H9 (cell line): ENCODE results near the gene PRTN3. TPM values are rescaled to one million over a fixed set of nuclear protein-coding genes. Genes with fewer than 3 reads are reported as not detected.

ENCODE experiments used
- DNase-seq: peaks from one replicate; pipeline ENCODE4 v3.0.0-alpha.2; 2017
- H2AFZ ChIP-seq: one replicate; pipeline ENCODE4 v1.6.1; 2013; ENCODE audit warnings: mild to moderate bottlenecking, low read length, control low read depth, moderate library complexity
- H2AK5ac ChIP-seq: 2 replicates; pipeline ENCODE4 v1.6.1; 2013; ENCODE audit warnings: low read length, control low read depth, mixed read lengths; ENCODE audit not compliant: insufficient read length
- H2BK120ac ChIP-seq: one replicate; pipeline ENCODE4 v1.6.1; 2013; ENCODE audit warnings: low read depth, mild to moderate bottlenecking, low read length, control low read depth, inconsistent platforms; ENCODE audit not compliant: poor library complexity, severe bottlenecking
- H2BK12ac ChIP-seq: 2 replicates; pipeline ENCODE4 v1.6.1; 2013; ENCODE audit warnings: low read length, control low read depth, mixed read lengths, low read depth; ENCODE audit not compliant: insufficient read length
- H2BK15ac ChIP-seq: 2 replicates; pipeline ENCODE4 v1.6.1; 2013; ENCODE audit warnings: low read depth, low read length, control low read depth
- H2BK20ac ChIP-seq: one replicate; pipeline ENCODE4 v1.6.1; 2013; ENCODE audit warnings: low read depth, mild to moderate bottlenecking, low read length, control low read depth, inconsistent platforms; ENCODE audit not compliant: poor library complexity, severe bottlenecking
- H2BK5ac ChIP-seq: 2 replicates; pipeline ENCODE4 v1.6.1; 2013; ENCODE audit warnings: low read length, control low read depth, mixed read lengths; ENCODE audit not compliant: insufficient read length
- H3K14ac ChIP-seq: 2 replicates; pipeline ENCODE4 v1.6.1; 2013; ENCODE audit warnings: low read length, control low read depth; ENCODE audit not compliant: insufficient read depth
- H3K18ac ChIP-seq: 2 replicates; pipeline ENCODE4 v1.6.1; 2013; ENCODE audit warnings: low read depth, mild to moderate bottlenecking, mixed read lengths, low read length, control low read depth; ENCODE audit not compliant: insufficient read length
- H3K23ac ChIP-seq: 2 replicates; pipeline ENCODE4 v1.6.1; 2013; ENCODE audit warnings: low read length, control low read depth, mixed read lengths, low read depth; ENCODE audit not compliant: insufficient read length
- H3K23me2 ChIP-seq: 2 replicates; pipeline ENCODE4 v1.6.1; 2013; ENCODE audit warnings: low read depth, mild to moderate bottlenecking, mixed read lengths, low read length, control low read depth; ENCODE audit not compliant: insufficient read length, poor library complexity, severe bottlenecking
- H3K27ac ChIP-seq: 2 replicates; pipeline ENCODE4 v1.5.1; 2013; ENCODE audit warnings: low read length, control low read depth, mixed read lengths, low read depth; ENCODE audit not compliant: insufficient read length
- H3K27me3 ChIP-seq: 2 replicates; pipeline ENCODE4 v1.6.1; 2013; ENCODE audit warnings: low read length, control low read depth, inconsistent platforms; ENCODE audit not compliant: insufficient read depth
- H3K4ac ChIP-seq: 2 replicates; pipeline ENCODE4 v1.6.1; 2013; ENCODE audit warnings: low read depth, mild to moderate bottlenecking, control low read depth, inconsistent platforms, low read length, moderate library complexity
- H3K4me1 ChIP-seq: 2 replicates; pipeline ENCODE4 v1.6.1; 2013; ENCODE audit warnings: low read length, control low read depth, inconsistent platforms; ENCODE audit not compliant: insufficient read depth
- H3K4me2 ChIP-seq: 2 replicates; pipeline ENCODE4 v1.6.1; 2013; ENCODE audit warnings: low read length, control low read depth, mixed read lengths; ENCODE audit not compliant: insufficient read length, insufficient read depth
- H3K56ac ChIP-seq: 2 replicates; pipeline ENCODE4 v1.6.1; 2013; ENCODE audit warnings: low read depth, mild to moderate bottlenecking, mixed read lengths, low read length, control low read depth; ENCODE audit not compliant: insufficient read length
- H3K79me1 ChIP-seq: 2 replicates; pipeline ENCODE4 v1.6.1; 2013; ENCODE audit warnings: low read depth, mild to moderate bottlenecking, moderate library complexity, low read length, control low read depth, inconsistent platforms; ENCODE audit not compliant: insufficient read depth, poor library complexity, severe bottlenecking
- H3K79me2 ChIP-seq: 2 replicates; pipeline ENCODE4 v1.6.1; 2013; ENCODE audit warnings: low read length, control low read depth, inconsistent platforms; ENCODE audit not compliant: insufficient read depth
- H3K9ac ChIP-seq: 2 replicates; pipeline ENCODE4 v1.6.1; 2013; ENCODE audit warnings: low read length, control low read depth, mixed read lengths; ENCODE audit not compliant: insufficient read length; ENCODE audit errors: extremely low read depth
- H3K9me3 ChIP-seq: one replicate; pipeline ENCODE4 v1.6.1; 2013; ENCODE audit warnings: low read depth, low read length, inconsistent platforms; ENCODE audit not compliant: control insufficient read depth
- H3T11ph ChIP-seq: one replicate; pipeline ENCODE4 v1.6.1; 2013; ENCODE audit warnings: mild to moderate bottlenecking, low read length, control low read depth, inconsistent platforms
- H4K20me1 ChIP-seq: one replicate; pipeline ENCODE4 v1.6.1; 2013; ENCODE audit not compliant: control insufficient read depth, insufficient read length, insufficient read depth
- H4K5ac ChIP-seq: 2 replicates; pipeline ENCODE4 v1.6.1; 2013; ENCODE audit warnings: low read depth, mild to moderate bottlenecking, mixed read lengths, low read length, control low read depth; ENCODE audit not compliant: insufficient read length
- H4K8ac ChIP-seq: replicated peaks from 2 replicates; pipeline ENCODE4 v1.6.1; 2013; ENCODE audit warnings: low read length, control low read depth, mixed read lengths, low read depth; ENCODE audit not compliant: insufficient read length
- H4K91ac ChIP-seq: 2 replicates; pipeline ENCODE4 v1.6.1; 2013; ENCODE audit warnings: low read depth, mild to moderate bottlenecking, moderate library complexity, mixed read lengths, low read length, control low read depth; ENCODE audit not compliant: insufficient read length
- H3K27ac Mint-ChIP-seq, 3 experiments: 2 replicates in 2 of 3; 3 replicates in 1 of 3; pipeline ENCODE4 v1.8.0; 2020 to 2021; ENCODE audit warnings: mixed read lengths in 3 of 3, mild to moderate bottlenecking in 1 of 3, moderate library complexity in 1 of 3
- H3K27me3 Mint-ChIP-seq: 2 replicates; pipeline ENCODE4 v1.8.0; 2021; ENCODE audit warnings: low read depth, mild to moderate bottlenecking, moderate library complexity, mixed read lengths
- H3K36me3 Mint-ChIP-seq, 3 experiments: 2 replicates in 2 of 3; 3 replicates in 1 of 3; pipeline ENCODE4 v1.8.0; 2020 to 2021; ENCODE audit warnings: low read depth in 3 of 3, mixed read lengths in 3 of 3; ENCODE audit not compliant: insufficient read depth in 1 of 3
- H3K4me1 Mint-ChIP-seq, 2 experiments: 2 replicates each; pipeline ENCODE4 v1.8.0; 2020; ENCODE audit warnings: mixed read lengths in 2 of 2
- H3K4me3 Mint-ChIP-seq, 2 experiments: 2 replicates in 1 of 2; 3 replicates in 1 of 2; pipeline ENCODE4 v1.8.0; 2020 to 2021; ENCODE audit warnings: mild to moderate bottlenecking in 2 of 2, mixed read lengths in 2 of 2, moderate library complexity in 1 of 2
- H3K9me3 Mint-ChIP-seq, 2 experiments: 2 replicates in 1 of 2; 3 replicates in 1 of 2; pipeline ENCODE4 v1.8.0; 2020; ENCODE audit warnings: mild to moderate bottlenecking in 2 of 2, mixed read lengths in 2 of 2, moderate library complexity in 1 of 2
- WGBS: extraction: QIAGEN DNeasy Blood & Tissue Kit; methylation state at CpG from one replicate; pipeline ENCODE4 v1.1.7; 2013; ENCODE audit warnings: missing lambda C conversion rate, low lambda C conversion rate, mixed read lengths; ENCODE audit not compliant: insufficient read length; ENCODE audit errors: extremely low coverage; 5-methylcytosine and 5-hydroxymethylcytosine counted together
- total RNA-seq: library from RNA; stranded (reverse); gene quantifications from 2 replicates; pipeline ENCODE4 v1.2.1, GENCODE V29; 2021
- TF ChIP-seq, protein P1 (sequence below): fragments of 200-600 bp; sonication (generic); conservative IDR thresholded peaks from 3 replicates; pipeline ENCODE4 v1.8.0; 2021; ENCODE audit warnings: antibody characterized with exemption, mild to moderate bottlenecking

Gene PRTN3
- total RNA-seq, 1 experiment from 2014 or later, result 0.31 TPM

DNA sequence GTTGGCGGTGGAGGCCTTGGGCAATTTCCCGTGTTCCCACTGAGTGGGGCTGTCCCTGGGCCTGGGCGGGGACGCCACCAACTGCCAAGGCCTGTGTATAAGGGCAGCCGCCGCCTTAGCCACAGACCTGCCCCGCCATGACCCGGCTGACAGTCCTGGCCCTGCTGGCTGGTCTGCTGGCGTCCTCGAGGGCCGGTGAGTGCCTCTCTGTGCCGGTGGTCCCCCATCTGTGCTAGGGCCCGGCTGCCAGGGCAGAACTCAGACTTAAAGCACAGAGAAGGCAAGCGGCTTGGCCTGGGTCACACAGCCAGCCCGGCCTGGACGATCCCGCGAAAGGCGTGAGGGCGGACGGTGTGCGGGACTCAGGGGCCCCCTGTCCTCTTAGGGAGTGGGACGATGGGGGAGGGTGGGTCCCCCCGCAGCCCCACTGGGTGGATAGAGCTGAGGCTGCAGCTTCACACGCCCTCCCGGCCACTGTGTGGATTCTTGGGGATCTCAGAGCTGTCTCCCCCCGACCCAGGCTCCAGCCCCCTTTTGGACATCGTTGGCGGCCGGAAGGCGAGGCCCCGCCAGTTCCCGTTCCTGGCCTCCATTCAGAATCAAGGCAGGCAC is 13.0 kb upstream of the PRTN3 start, which contains the start of gene AZU1:
Gene AZU1, plus strand, starts transcription at position 128 of the 612 bp plus-strand sequence. Its CDS starts 10 bp downstream, at position 138.
- no peaks in the 10 kb centered on the region for H3K9me3 ChIP-seq
- no peak within 1 kb of the TSS for H3K4me3 Mint-ChIP-seq
- H2BK12ac ChIP-seq, result no peak within 1 kb of the TSS
- H3K23ac ChIP-seq, result no peak within 1 kb of the TSS
- no peaks in the 10 kb centered on the region for H3K79me2 ChIP-seq
- no CpG with 5 or more reads among the region's 33 CpGs for WGBS
- no peaks in the 10 kb centered on the region; the same call in 1 of the 2 replicates for H3K4me1 ChIP-seq
- no peaks in the 10 kb centered on the region for H4K20me1 ChIP-seq
- H3K18ac ChIP-seq, result no peak within 1 kb of the TSS
- TF ChIP-seq, protein P1, sequence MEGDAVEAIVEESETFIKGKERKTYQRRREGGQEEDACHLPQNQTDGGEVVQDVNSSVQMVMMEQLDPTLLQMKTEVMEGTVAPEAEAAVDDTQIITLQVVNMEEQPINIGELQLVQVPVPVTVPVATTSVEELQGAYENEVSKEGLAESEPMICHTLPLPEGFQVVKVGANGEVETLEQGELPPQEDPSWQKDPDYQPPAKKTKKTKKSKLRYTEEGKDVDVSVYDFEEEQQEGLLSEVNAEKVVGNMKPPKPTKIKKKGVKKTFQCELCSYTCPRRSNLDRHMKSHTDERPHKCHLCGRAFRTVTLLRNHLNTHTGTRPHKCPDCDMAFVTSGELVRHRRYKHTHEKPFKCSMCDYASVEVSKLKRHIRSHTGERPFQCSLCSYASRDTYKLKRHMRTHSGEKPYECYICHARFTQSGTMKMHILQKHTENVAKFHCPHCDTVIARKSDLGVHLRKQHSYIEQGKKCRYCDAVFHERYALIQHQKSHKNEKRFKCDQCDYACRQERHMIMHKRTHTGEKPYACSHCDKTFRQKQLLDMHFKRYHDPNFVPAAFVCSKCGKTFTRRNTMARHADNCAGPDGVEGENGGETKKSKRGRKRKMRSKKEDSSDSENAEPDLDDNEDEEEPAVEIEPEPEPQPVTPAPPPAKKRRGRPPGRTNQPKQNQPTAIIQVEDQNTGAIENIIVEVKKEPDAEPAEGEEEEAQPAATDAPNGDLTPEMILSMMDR, result no peak
- no peak within 1 kb of the TSS for H3K27ac ChIP-seq
- H3K9ac ChIP-seq, result no peak within 1 kb of the TSS
- no peak within 1 kb of the TSS for H2BK5ac ChIP-seq
- H3K4me2 ChIP-seq, result no peak within 1 kb of the TSS
- peaks cover 5% of the 10 kb centered on the region for H3K27me3 Mint-ChIP-seq
- H3K79me1 ChIP-seq, result no peaks in the 10 kb centered on the region
- no peaks in the 10 kb centered on the region for H3K27me3 ChIP-seq
- no peaks in the 10 kb centered on the region for H3K23me2 ChIP-seq
- H3K4ac ChIP-seq, result no peak within 1 kb of the TSS
- no peak within 1 kb of the TSS for H2BK120ac ChIP-seq
- DNase-seq, result peak; percentile 30
- no peak within 1 kb of the TSS for H2BK20ac ChIP-seq
- no peak within 1 kb of the TSS for H2BK15ac ChIP-seq
- no peak within 1 kb of the TSS for H3K56ac ChIP-seq
- no peaks in the 10 kb centered on the region for H3K9me3 Mint-ChIP-seq
- H3K14ac ChIP-seq, result no peak within 1 kb of the TSS
- H2AK5ac ChIP-seq, result no peak within 1 kb of the TSS
- no peak within 1 kb of the TSS; a peak in 1 of 7 replicates for H3K27ac Mint-ChIP-seq
- H3K36me3 Mint-ChIP-seq, result no peaks in the 10 kb centered on the region; a peak in 1 of 7 replicates
- H4K8ac ChIP-seq, result no peak within 1 kb of the TSS
- no peak within 1 kb of the TSS for H4K91ac ChIP-seq
- H2AFZ ChIP-seq, result no peak within 1 kb of the TSS
- H4K5ac ChIP-seq, result no peak within 1 kb of the TSS
- H3K4me1 Mint-ChIP-seq, result peaks cover 7 to 14% of the 10 kb centered on the region in 2 experiments
- no peak within 1 kb of the TSS for H3T11ph ChIP-seq
